ENCODE measurements around the gene TDRD7. TPM values are rescaled to one million over a fixed set of nuclear protein-coding genes. Genes with fewer than 3 reads are reported as not detected.

Gene TDRD7
- total RNA-seq, 3 donors from 2014 or later (not counting 1 experiment from before 2014, with no cell fraction given) = 9.8 to 16.4 (median 16.3) TPM

DNA sequence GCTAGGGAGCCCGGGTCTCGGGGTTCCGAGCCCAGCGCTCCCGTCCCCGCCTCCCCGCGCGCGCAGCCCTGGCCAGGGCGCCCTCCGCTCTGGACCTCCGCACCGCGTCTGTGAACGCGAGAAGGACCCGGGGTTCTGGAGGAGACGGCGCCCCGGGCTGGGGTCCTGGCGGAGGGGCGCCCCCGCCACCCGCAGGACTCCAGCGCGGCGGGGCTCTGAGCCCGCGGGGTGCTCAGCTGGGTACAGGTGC lies 90.0 kb downstream of the TDRD7 start:
- Histone ChIP-seq H3K36me3 (ENCODE audit: control insufficient read depth, insufficient read depth, low read length) (peaks cover under 1% of the 10 kb centered on the region), H3K27me3 (ENCODE audit: control insufficient read depth, insufficient read depth, low read length) (peaks cover 31% of the 10 kb centered on the region), H3K4me3 (ENCODE audit: low read length) (no peak overlapping the region), H3K27ac (ENCODE audit: low read length) (no peak overlapping the region), H3K4me1 (ENCODE audit: control insufficient read depth, insufficient read depth, low read length) (peaks cover 19% of the 10 kb centered on the region), H3K9me3 (ENCODE audit: control insufficient read depth, insufficient read depth, low read length) (no peaks in the 10 kb centered on the region)
- Mint-ChIP-seq H3K27ac (no peak overlapping the region), H3K9me3 (no peaks in the 10 kb centered on the region), H3K4me3 (no peak overlapping the region), H3K36me3 (no peaks in the 10 kb centered on the region), H3K4me1 (peaks cover 11 to 15% of the 10 kb centered on the region in 2 donors), H3K27me3 (ENCODE audit: low read depth in 2 of 2) (peaks cover 10 to 31% of the 10 kb centered on the region in 2 donors)
- intact Hi-C loops (cut with micrococcal nuclease) = no loop called here
- peak in 2 of 3 donors; percentile 14 to 33 for ATAC-seq
- under 1% methylated on average over 30 of the region's 30 CpGs for WGBS (ENCODE audit: insufficient coverage)
- TF ChIP-seq, protein P1, sequence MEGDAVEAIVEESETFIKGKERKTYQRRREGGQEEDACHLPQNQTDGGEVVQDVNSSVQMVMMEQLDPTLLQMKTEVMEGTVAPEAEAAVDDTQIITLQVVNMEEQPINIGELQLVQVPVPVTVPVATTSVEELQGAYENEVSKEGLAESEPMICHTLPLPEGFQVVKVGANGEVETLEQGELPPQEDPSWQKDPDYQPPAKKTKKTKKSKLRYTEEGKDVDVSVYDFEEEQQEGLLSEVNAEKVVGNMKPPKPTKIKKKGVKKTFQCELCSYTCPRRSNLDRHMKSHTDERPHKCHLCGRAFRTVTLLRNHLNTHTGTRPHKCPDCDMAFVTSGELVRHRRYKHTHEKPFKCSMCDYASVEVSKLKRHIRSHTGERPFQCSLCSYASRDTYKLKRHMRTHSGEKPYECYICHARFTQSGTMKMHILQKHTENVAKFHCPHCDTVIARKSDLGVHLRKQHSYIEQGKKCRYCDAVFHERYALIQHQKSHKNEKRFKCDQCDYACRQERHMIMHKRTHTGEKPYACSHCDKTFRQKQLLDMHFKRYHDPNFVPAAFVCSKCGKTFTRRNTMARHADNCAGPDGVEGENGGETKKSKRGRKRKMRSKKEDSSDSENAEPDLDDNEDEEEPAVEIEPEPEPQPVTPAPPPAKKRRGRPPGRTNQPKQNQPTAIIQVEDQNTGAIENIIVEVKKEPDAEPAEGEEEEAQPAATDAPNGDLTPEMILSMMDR (IDR thresholded peaks at IDR 0.05) = no peak
- DNase-seq = no peak

DNA sequence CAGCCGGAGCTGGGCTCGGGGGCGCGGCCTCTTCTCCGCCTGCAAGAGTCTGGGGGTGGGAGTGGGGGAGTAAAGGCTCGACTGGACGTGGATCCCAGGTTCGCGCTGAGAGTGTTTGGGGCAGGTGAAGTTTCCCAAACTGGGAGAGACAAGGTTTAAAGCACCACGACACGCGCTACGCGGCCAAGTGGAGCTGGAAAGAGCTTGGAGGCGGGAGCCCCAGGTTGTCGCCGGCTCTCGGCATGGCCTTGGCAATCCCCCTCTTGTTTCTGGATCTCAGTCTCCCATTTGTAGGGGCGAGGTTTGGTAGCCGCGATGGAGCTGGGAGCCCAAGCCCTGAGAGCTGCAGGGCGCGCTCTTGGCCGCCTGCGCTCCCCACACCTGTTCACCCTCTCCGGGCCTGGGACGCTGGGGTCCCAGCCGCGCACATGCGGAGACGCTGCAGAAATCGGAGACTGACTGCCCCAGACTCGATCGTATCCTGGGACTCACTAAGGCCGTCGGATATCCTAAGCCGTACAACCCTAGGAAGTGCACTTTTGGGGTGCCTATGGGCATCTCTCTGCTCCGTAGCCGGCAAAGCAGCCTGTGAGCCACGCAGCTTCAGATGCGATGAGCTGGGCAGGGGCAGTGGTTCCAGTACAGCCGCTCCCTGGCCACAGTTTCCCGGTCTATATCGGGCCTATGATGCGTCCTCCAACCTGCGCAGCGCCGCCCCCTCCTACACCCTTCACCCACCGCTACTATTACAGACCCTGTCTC lies 90.5 kb downstream of the TDRD7 start:
- Mint-ChIP-seq H3K27me3 (ENCODE audit: low read depth in 2 of 2) (peaks cover 10 to 31% of the 10 kb centered on the region in 2 donors), H3K36me3 (no peaks in the 10 kb centered on the region), H3K4me3 (peak overlapping the region; percentile 81), H3K27ac (no peak overlapping the region), H3K9me3 (no peaks in the 10 kb centered on the region), H3K4me1 (peaks cover 11 to 15% of the 10 kb centered on the region in 2 donors)
- no peak overlapping the region for H3K27ac ChIP-seq (ENCODE audit: low read length)
- no peaks in the 10 kb centered on the region for H3K36me3 ChIP-seq (ENCODE audit: control insufficient read depth, insufficient read depth, low read length)
- WGBS (ENCODE audit: insufficient coverage) = 3% methylated on average over 49 of the region's 49 CpGs
- DNase-seq (peak in 1 of 2 donors; percentile 12), ATAC-seq (peak in 2 of 3 donors; percentile 9 to 16)
- H3K27me3 ChIP-seq (ENCODE audit: control insufficient read depth, insufficient read depth, low read length) = peaks cover 31% of the 10 kb centered on the region
- H3K4me3 ChIP-seq (ENCODE audit: low read length) = no peak overlapping the region
- H3K9me3 ChIP-seq (ENCODE audit: control insufficient read depth, insufficient read depth, low read length) = no peaks in the 10 kb centered on the region
- H3K4me1 ChIP-seq (ENCODE audit: control insufficient read depth, insufficient read depth, low read length) = peaks cover 19% of the 10 kb centered on the region
- TF ChIP-seq, protein P1 (IDR thresholded peaks at IDR 0.05) = no peak
- intact Hi-C loops (cut with micrococcal nuclease) = no loop called here

DNA sequence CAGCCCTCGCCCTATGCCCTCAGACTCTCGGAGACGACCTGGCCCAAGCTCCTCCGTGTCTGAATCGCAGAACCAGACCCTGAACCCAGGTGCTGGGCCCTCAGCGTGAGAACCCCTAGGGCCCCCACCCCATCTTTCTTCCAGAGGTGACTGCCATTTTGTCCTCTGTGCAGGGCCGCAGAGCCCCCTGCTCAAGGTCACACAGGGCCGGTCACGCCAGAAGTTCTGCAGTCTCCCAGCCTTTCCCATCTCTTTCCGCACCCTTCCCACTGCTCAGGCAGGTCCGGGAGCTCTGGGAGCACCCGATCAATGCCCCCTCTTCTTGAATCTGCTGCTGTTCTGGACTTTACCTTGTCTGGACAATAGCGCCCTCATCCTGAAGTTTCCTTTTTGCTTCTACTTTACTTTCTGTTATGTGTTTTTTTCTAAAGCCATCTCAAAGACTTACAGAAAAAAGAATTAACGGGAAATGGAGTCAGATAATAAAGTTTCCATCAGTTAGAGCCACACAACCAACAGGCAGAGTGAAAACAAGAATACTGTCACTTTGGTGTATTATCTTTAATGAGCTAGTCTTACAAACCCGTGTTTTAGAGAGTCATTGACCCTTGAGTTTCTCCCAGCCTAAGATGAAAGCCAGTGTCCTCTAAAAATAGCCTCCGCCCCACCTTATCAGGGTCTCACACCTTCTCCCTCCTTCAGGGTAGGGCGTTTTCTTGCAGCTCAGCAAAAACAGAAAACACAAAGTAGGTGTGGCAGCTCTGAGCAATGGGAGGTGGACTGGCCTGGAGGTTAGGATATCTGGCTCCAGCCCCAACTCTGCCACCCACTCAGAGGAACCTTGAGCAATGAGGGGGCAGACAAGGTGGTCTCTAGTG lies 91.3 kb downstream of the TDRD7 start:
- DNase-seq (no peak), ATAC-seq (no peak)
- Mint-ChIP-seq H3K4me1 (peaks cover 11 to 15% of the 10 kb centered on the region in 2 donors), H3K27me3 (ENCODE audit: low read depth in 2 of 2) (peaks cover 10 to 31% of the 10 kb centered on the region in 2 donors), H3K9me3 (no peaks in the 10 kb centered on the region), H3K36me3 (no peaks in the 10 kb centered on the region), H3K4me3 (peak overlapping the region; percentile 81), H3K27ac (no peak overlapping the region)
- H3K4me3 ChIP-seq (ENCODE audit: low read length) = no peak overlapping the region
- peaks cover 31% of the 10 kb centered on the region for H3K27me3 ChIP-seq (ENCODE audit: control insufficient read depth, insufficient read depth, low read length)
- peaks cover 19% of the 10 kb centered on the region for H3K4me1 ChIP-seq (ENCODE audit: control insufficient read depth, insufficient read depth, low read length)
- H3K9me3 ChIP-seq (ENCODE audit: control insufficient read depth, insufficient read depth, low read length) = no peaks in the 10 kb centered on the region
- WGBS (ENCODE audit: insufficient coverage) = 45% methylated on average over 15 of the region's 17 CpGs
- H3K27ac ChIP-seq (ENCODE audit: low read length) = no peak overlapping the region
- intact Hi-C loops (cut with micrococcal nuclease) = no loop called here
- TF ChIP-seq, protein P1 (IDR thresholded peaks at IDR 0.05) = no peak
- no peaks in the 10 kb centered on the region for H3K36me3 ChIP-seq (ENCODE audit: control insufficient read depth, insufficient read depth, low read length)
